ENCODE data around the gene SDR42E2. TPM values are rescaled to one million over a fixed set of nuclear protein-coding genes. Genes with fewer than 3 reads are reported as not detected.

The SDR42E2 gene
- total RNA-seq, 2 donors from 2014 or later, result 0.66 TPM; not detected in 1

GRCh38 chr16:22161401-22161800, 905 bp upstream of the SDR42E2 start:
- TF ChIP-seq CTCF (IDR thresholded peaks at IDR 0.05) (no peak), POLR2A (IDR thresholded peaks at IDR 0.05) (no peak)
- no peak for ATAC-seq
- no peak overlapping the region for H3K27ac ChIP-seq
- H3K4me3 ChIP-seq, result no peak overlapping the region
- intact Hi-C loops (cut with DNase I), result no loop called here
- no peaks in the 10 kb centered on the region for H3K9me3 ChIP-seq
- no peak for DNase-seq
- no peaks in the 10 kb centered on the region for H3K36me3 ChIP-seq (replicated peaks in 1 of 2; ENCODE audit: insufficient read depth in 1 of 2, low read depth in 2 of 2)
- H3K4me1 ChIP-seq, result peaks cover 5% of the 10 kb centered on the region
- no peaks in the 10 kb centered on the region for H3K27me3 ChIP-seq

GRCh38 chr16:22162656-22163009, 327 bp downstream of the SDR42E2 start:
- intact Hi-C loops (cut with DNase I), result no loop called here
- ATAC-seq, result no peak
- Histone ChIP-seq H3K4me3 (no peak overlapping the region), H3K4me1 (peaks cover 5% of the 10 kb centered on the region), H3K36me3 (replicated peaks in 1 of 2; ENCODE audit: insufficient read depth in 1 of 2, low read depth in 2 of 2) (no peaks in the 10 kb centered on the region), H3K27me3 (no peaks in the 10 kb centered on the region), H3K27ac (no peak overlapping the region), H3K9me3 (no peaks in the 10 kb centered on the region)
- no peak for TF ChIP-seq POLR2A (IDR thresholded peaks at IDR 0.05)
- TF ChIP-seq CTCF (IDR thresholded peaks at IDR 0.05), result no peak
- no peak for DNase-seq
- 40 to 59% methylated on average over 7 to 14 of the region's 14 CpGs for WGBS, 2 donors

GRCh38 chr16:22163806-22164205, 1.5 kb downstream of the SDR42E2 start:
- intact Hi-C loops (cut with DNase I), result no loop called here
- 65 to 80% methylated on average over 4 to 6 of the region's 6 CpGs for WGBS, 2 donors
- DNase-seq (no peak), ATAC-seq (no peak)
- Histone ChIP-seq H3K4me1 (peaks cover 5% of the 10 kb centered on the region), H3K36me3 (replicated peaks in 1 of 2; ENCODE audit: insufficient read depth in 1 of 2, low read depth in 2 of 2) (no peaks in the 10 kb centered on the region), H3K27ac (no peak overlapping the region), H3K9me3 (no peaks in the 10 kb centered on the region), H3K27me3 (no peaks in the 10 kb centered on the region), H3K4me3 (no peak overlapping the region)
- TF ChIP-seq POLR2A (IDR thresholded peaks at IDR 0.05), result no peak
- no peak for TF ChIP-seq CTCF (IDR thresholded peaks at IDR 0.05)

GRCh38 chr16:22164482-22164881, 2.2 kb downstream of the SDR42E2 start:
- H3K9me3 ChIP-seq, result no peaks in the 10 kb centered on the region
- intact Hi-C loops (cut with DNase I), result no loop called here
- H3K4me3 ChIP-seq, result no peak overlapping the region
- H3K4me1 ChIP-seq, result peaks cover 5% of the 10 kb centered on the region
- DNase-seq (no peak), ATAC-seq (no peak)
- no peak for TF ChIP-seq CTCF (IDR thresholded peaks at IDR 0.05)
- H3K27me3 ChIP-seq, result no peaks in the 10 kb centered on the region
- no peak overlapping the region for H3K27ac ChIP-seq
- 85% methylated on average over 2 to 5 of the region's 5 CpGs for WGBS, 2 donors
- no peaks in the 10 kb centered on the region for H3K36me3 ChIP-seq (replicated peaks in 1 of 2; ENCODE audit: insufficient read depth in 1 of 2, low read depth in 2 of 2)

GRCh38 chr16:22165508-22166285, 3.4 kb downstream of the SDR42E2 start:
- TF ChIP-seq CTCF (IDR thresholded peaks at IDR 0.05) (no peak), POLR2A (IDR thresholded peaks at IDR 0.05) (no peak)
- H3K4me3 ChIP-seq, result no peak overlapping the region

More at GRCh38 chr16:22165508-22166285, 3.4 kb downstream of the SDR42E2 start:
- DNase-seq (no peak), ATAC-seq (no peak)
- H3K27me3 ChIP-seq, result no peaks in the 10 kb centered on the region
- no peaks in the 10 kb centered on the region for H3K36me3 ChIP-seq (replicated peaks in 1 of 2; ENCODE audit: insufficient read depth in 1 of 2, low read depth in 2 of 2)
- intact Hi-C loops (cut with DNase I), result no loop called here
- H3K27ac ChIP-seq, result no peak overlapping the region
- no peaks in the 10 kb centered on the region for H3K9me3 ChIP-seq
- peaks cover 5% of the 10 kb centered on the region for H3K4me1 ChIP-seq
- WGBS, 2 donors, result 83 to 91% methylated on average over 4 to 14 of the region's 16 CpGs
